OCI-LY3 (cell line): Measurements from ENCODE around the gene PRSS33.

Source experiments
- H2AFZ ChIP-seq: fragments of 200-600, 300-600 bp; shearing (Covaris generic); 2 replicates; pipeline ENCODE4 v1.6.0; 2014; ENCODE audit warnings: antibody characterized with exemption, low read depth, low read length
- H3K27ac ChIP-seq: fragments of 200-600, 300-600 bp; sonication (generic); 2 replicates; pipeline ENCODE4 v1.5.1; 2014; ENCODE audit warnings: mild to moderate bottlenecking, low read length, moderate library complexity, mixed read lengths
- H3K27me3 ChIP-seq: fragments of 200-600, 300-600 bp; sonication (generic); 2 replicates; pipeline ENCODE4 v1.6.1; 2014; ENCODE audit warnings: low read depth, low read length, mixed read lengths
- H3K36me3 ChIP-seq: fragments of 200-600, 300-600 bp; sonication (generic); replicated peaks from 2 replicates; pipeline ENCODE3; 2014; ENCODE audit warnings: low read depth, low read length, mixed read lengths
- H3K4me1 ChIP-seq: fragments of 300-600, 200-600 bp; sonication (generic); 2 replicates; pipeline ENCODE4 v1.6.1; 2014; ENCODE audit warnings: low read length, mixed read lengths
- H3K4me2 ChIP-seq: fragments of 200-600, 300-600 bp; sonication (generic); 2 replicates; pipeline ENCODE4 v1.6.1; 2014; ENCODE audit warnings: low read length, mixed read lengths
- H3K4me3 ChIP-seq: fragments of 300-600, 200-600 bp; sonication (generic); 2 replicates; pipeline ENCODE4 v1.5.1; 2014; ENCODE audit warnings: antibody characterized with exemption, mild to moderate bottlenecking, low read length, moderate library complexity
- H3K79me2 ChIP-seq: fragments of 300-600, 200-600 bp; shearing (Covaris generic); 2 replicates; pipeline ENCODE4 v1.6.1; 2014; ENCODE audit warnings: mild to moderate bottlenecking, low read length, mixed read lengths
- H3K9ac ChIP-seq: fragments of 300-600, 200-600 bp; shearing (Covaris generic); 2 replicates; pipeline ENCODE4 v1.6.0; 2014; ENCODE audit warnings: mild to moderate bottlenecking, low read length, moderate library complexity
- H3K9me3 ChIP-seq: fragments of 200-600, 300-600 bp; shearing (Covaris generic); 2 replicates; pipeline ENCODE4 v1.6.1; 2014; ENCODE audit warnings: low read length, mixed read lengths; ENCODE audit not compliant: insufficient read depth
- H4K20me1 ChIP-seq: fragments of 200-600, 300-600 bp; sonication (generic); 2 replicates; pipeline ENCODE4 v1.6.1; 2016; ENCODE audit warnings: low read length, mixed read lengths; ENCODE audit not compliant: insufficient read depth
- EZH2phosphoT487 ChIP-seq: fragments of 200-600 bp; shearing (Covaris generic); IDR thresholded peaks from 2 replicates; pipeline ENCODE4 v1.6.1; 2018; ENCODE audit warnings: antibody characterized with exemption, mixed run types, low read depth
- TF ChIP-seq, protein P1 (sequence below): fragments of 200-600, 300-600 bp; sonication (generic); IDR thresholded peaks from 2 replicates; pipeline ENCODE4 v1.5.1; 2014; ENCODE audit warnings: antibody characterized with exemption, low read length, low read depth

Gene PRSS33

GRCh38 chr16:2775765-2776499 is 11.4 kb downstream of the PRSS33 start:
- TF ChIP-seq, protein P1, sequence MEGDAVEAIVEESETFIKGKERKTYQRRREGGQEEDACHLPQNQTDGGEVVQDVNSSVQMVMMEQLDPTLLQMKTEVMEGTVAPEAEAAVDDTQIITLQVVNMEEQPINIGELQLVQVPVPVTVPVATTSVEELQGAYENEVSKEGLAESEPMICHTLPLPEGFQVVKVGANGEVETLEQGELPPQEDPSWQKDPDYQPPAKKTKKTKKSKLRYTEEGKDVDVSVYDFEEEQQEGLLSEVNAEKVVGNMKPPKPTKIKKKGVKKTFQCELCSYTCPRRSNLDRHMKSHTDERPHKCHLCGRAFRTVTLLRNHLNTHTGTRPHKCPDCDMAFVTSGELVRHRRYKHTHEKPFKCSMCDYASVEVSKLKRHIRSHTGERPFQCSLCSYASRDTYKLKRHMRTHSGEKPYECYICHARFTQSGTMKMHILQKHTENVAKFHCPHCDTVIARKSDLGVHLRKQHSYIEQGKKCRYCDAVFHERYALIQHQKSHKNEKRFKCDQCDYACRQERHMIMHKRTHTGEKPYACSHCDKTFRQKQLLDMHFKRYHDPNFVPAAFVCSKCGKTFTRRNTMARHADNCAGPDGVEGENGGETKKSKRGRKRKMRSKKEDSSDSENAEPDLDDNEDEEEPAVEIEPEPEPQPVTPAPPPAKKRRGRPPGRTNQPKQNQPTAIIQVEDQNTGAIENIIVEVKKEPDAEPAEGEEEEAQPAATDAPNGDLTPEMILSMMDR, result no peak
- TF ChIP-seq EZH2phosphoT487, result no peak
- no peaks in the 10 kb centered on the region for H3K9me3 ChIP-seq
- H3K36me3 ChIP-seq, result peaks cover 19% of the 10 kb centered on the region
- peaks cover 16% of the 10 kb centered on the region for H4K20me1 ChIP-seq
- H3K27me3 ChIP-seq, result no peaks in the 10 kb centered on the region
- peak overlapping the region; percentile 88 for H3K9ac ChIP-seq
- H3K4me1 ChIP-seq, result peaks cover 18% of the 10 kb centered on the region; the same call in 1 of the 2 replicates
- H3K79me2 ChIP-seq, result peaks cover 56% of the 10 kb centered on the region
- peak overlapping the region; percentile 97 for H3K4me3 ChIP-seq
- peak overlapping the region; percentile 87 for H3K4me2 ChIP-seq
- H3K27ac ChIP-seq, result no peak overlapping the region
- no peak overlapping the region for H2AFZ ChIP-seq

GRCh38 chr16:2775131-2775716 is 12.1 kb downstream of the PRSS33 start:
- no peak overlapping the region for H3K27ac ChIP-seq
- H3K4me2 ChIP-seq, result no peak overlapping the region; the same call in 1 of the 2 replicates
- no peak overlapping the region for H2AFZ ChIP-seq
- H4K20me1 ChIP-seq, result peaks cover 22% of the 10 kb centered on the region
- H3K4me3 ChIP-seq, result no peak overlapping the region
- H3K27me3 ChIP-seq, result no peaks in the 10 kb centered on the region
- no peak overlapping the region for H3K9ac ChIP-seq
- peaks cover 26% of the 10 kb centered on the region for H3K36me3 ChIP-seq
- peaks cover 18% of the 10 kb centered on the region; the same call in 1 of the 2 replicates for H3K4me1 ChIP-seq
- peaks cover 62% of the 10 kb centered on the region for H3K79me2 ChIP-seq
- TF ChIP-seq, protein P1, result no peak
- TF ChIP-seq EZH2phosphoT487, result no peak
- no peaks in the 10 kb centered on the region for H3K9me3 ChIP-seq

DNA sequence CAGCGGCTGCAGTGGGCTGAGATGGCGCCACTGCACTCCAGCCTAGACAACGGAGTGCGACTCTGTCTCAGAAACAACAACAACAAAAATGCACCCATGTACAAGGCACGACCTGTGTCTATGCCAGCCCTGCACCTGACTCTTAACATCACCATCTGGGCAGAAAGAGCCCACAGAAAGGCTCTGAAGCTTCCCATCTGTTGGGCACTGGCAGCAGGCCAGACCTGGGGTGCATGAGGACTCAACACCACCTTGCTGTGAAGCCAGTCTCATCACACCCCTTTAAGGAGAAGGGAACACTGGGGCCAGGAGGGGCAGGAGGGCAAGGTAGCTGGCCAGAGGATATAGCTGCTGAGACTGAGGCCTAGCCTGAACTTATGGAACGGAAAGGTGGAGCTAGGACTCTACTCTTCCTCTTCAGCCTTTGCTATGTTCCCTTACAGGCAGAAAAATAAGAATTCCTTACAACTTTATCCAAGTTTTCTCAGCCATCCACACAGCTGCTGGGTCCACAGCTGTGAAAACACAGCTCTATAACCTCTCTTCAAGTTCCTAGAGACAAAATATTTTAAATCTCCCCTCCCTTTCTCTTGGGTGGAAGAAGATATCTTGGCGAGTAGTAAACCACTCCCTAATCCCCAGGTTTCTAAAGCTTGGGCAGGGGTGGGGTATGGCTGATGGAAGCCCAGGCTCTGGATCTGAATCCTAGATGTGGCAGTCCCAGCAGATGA is 13.0 kb downstream of the PRSS33 start:
- Histone ChIP-seq H3K9ac (no peak overlapping the region), H2AFZ (no peak overlapping the region), H3K4me2 (no peak overlapping the region), H3K27ac (no peak overlapping the region), H3K4me1 (peaks cover 18% of the 10 kb centered on the region; the same call in 1 of the 2 replicates), H3K4me3 (no peak overlapping the region), H3K79me2 (peaks cover 68% of the 10 kb centered on the region), H3K27me3 (no peaks in the 10 kb centered on the region), H3K36me3 (peaks cover 35% of the 10 kb centered on the region), H4K20me1 (peaks cover 28% of the 10 kb centered on the region), H3K9me3 (no peaks in the 10 kb centered on the region)
- no peak for TF ChIP-seq EZH2phosphoT487
- TF ChIP-seq, protein P1, result no peak
